HPDE6-E6E7 (cell line): ENCODE measurements around the gene ANKRD40CL.
"Not testable (repeated sequence)": the region's sequence is repeated elsewhere in the genome, so short reads cannot be mapped to it uniquely, and the experiment has no call there.

Source experiments
- DNase-seq: peaks from one replicate; pipeline ENCODE4 v3.0.0; 2011; ENCODE audit warnings: missing footprints; ENCODE audit errors: extremely low spot score

The ANKRD40CL gene, protein sequence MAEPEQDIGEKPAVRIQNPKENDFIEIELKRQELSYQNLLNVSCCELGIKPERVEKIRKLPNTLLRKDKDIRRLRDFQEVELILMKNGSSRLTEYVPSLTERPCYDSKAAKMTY

GRCh38 chr17:50767446-50767845 lies at the start of gene ANKRD40CL:
TSS of gene ANKRD40CL (minus strand) at chr17:50767518. CDS start at chr17:50766913, 605 bp downstream.
- DNase-seq = no peak

DNA sequence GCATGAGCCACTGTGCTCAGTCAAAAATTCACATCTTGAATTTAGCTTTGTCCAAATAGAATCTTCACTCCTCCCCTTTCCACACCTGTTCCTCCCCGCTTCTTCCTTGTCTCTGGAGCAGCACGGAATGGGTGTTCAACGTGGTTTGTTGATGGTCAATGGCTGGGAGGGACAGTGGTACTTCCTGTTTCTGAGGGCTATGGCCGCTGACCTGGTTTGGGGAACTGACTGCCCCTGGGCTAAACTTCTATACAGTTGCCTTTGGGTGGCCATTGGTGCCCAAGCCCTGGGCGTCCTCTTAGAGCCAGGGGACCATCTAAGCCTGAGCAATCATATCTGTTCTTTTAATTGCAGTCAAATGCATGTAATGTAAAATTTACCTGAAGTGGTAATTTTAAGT lies 49.0 kb upstream of the ANKRD40CL start:
- no peak for DNase-seq

GRCh38 chr17:50815400-50815799 lies 48.1 kb upstream of the ANKRD40CL start:
- DNase-seq = no peak

DNA sequence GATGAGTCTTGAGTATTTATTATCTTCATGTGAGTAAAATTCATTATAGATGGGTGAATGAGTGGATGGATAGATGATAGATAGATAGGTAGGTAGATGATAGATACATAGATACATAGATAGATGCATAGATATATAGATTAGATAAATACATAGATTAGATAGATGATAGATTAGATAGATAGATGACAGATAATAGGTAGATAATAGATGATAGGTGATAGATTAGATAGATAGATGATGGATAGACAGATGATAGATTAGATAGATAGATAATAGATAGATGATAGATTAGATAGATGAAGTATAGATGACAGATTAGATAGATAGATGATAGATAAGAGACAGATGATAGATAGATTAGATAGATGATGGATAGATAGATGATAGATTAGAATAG lies 46.3 kb upstream of the ANKRD40CL start:
- DNase-seq = no peak

DNA sequence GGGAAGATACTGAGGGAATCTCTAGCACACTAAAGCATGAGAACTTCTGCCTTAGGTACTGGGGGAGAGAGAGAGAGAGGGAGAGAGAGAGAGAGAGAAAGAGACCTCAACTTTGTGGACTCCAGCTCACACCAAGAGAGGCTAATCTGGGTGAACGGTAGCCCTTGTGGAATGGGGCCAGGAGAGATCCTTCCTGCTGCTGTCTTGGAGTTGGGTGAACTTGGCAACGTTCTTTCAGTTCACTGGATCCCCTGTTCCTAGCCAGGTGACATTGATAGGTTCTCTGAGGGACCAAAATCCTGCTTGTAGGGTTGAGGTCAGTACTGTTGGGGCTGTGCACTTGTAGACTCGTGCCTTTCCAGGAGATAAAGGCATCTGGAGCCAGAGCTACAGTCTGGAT lies 41.6 kb upstream of the ANKRD40CL start:
- DNase-seq = no peak

GRCh38 chr17:50808413-50808812 lies 41.1 kb upstream of the ANKRD40CL start:
- no peak for DNase-seq

DNA sequence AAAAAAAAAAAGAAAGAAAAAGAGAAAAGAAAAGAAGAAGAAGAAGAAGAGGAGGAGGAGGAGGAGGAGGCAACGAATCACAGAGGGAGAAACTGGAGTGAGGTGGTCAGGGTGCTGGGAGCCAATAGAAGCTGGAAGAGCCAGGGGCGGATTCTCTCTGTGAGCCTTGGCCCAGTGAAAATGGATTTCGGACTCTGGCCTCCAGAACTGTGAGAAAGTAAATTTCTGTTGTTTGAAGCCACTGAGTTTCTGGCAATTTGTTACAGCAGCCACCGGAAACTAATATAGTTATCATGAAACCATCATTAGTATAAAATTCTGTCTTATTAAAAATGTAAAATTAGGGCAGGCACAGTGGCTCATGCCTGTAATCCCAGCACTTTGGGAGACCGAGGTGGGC lies 40.4 kb upstream of the ANKRD40CL start:
- DNase-seq = no peak

- no peak for DNase-seq
Observed at GRCh38 chr17:50807009-50807408, 39.7 kb upstream of the ANKRD40CL start.

GRCh38 chr17:50806141-50806643 lies 38.9 kb upstream of the ANKRD40CL start:
- DNase-seq = no peak

- no peak for DNase-seq
Observed at GRCh38 chr17:50805486-50805885, 38.2 kb upstream of the ANKRD40CL start.

DNA sequence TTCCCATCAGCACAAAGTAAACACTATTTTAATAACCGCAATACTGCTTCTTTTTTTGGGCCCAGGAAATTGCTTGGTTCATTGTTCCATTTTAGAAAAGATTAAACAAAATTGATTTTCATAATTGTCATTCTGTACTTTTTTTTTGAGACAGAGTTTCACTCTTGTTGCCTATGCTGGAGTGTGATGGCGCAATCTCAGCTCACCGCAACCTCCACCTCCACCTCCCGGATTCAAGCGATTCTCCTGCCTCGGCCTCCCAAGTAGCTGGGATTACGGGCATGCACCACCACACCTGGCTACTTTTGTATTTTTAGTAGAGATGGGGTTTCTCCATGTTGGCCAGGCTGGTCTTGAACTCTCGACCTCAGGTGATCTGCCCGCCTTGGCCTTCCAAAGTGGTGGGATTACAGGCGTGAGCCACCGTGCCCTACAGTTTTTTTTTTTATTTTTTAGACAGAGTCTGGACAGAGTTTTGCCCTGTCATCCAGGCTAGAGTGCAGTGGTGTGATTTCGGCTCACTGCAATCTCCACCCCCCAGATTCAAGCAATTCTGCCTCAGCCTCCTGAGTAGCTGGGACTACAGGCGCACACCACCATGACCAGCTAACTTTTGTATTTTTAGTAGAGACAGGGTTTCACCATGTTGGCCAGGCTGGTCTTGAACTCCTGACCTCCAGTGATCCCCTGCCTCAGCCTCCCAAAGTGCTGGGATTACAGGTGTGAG lies 37.6 kb upstream of the ANKRD40CL start:
- DNase-seq = not testable (repeated sequence)

GRCh38 chr17:50803676-50804075 lies 36.4 kb upstream of the ANKRD40CL start:
- DNase-seq = no peak

DNA sequence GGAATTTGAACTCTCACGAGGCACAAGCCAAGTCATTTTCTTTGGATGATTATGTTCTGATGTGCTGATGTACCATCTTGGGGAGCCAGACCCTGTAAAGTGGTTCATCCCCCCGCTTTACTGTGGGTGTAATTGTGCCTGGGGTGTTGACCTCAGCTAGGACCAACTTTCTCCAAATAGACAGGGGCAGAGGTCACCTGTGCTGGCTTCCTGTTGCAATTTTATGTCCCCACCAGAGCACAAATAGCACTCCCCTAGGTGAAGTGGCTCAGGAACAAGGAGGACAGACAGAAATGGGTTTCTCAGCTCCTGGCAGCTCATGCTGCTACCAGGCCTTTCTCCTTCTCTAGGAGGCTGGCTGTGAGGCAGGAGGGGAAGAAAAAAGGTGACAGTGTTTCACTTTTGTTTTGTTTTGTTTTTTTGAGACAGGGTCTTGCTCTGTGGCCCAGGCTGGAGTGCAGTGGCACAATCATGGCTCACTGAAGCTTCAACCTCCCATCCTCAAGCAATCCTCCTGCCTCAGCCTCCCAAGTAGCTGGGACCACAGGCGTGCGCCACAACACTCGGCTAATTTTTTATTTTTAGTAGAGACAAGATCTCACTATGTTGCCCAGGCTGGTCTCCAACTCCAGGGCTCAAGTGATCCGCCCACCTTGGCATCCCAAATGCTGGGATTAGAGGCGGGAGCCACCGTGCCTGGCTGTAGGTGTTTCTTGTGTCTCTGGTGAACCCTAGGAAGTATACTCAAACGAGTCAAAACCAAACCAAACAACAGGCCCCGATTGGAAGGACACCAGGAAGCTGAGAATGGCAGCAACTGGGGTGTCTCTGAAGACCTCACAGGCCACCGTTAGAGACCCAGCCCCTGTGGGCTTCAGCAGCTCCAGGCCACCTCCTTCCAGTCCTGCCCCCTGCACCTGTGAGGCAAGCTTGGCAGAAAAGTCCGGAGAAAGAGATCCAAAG lies 35.6 kb upstream of the ANKRD40CL start:
- no peak for DNase-seq

DNA sequence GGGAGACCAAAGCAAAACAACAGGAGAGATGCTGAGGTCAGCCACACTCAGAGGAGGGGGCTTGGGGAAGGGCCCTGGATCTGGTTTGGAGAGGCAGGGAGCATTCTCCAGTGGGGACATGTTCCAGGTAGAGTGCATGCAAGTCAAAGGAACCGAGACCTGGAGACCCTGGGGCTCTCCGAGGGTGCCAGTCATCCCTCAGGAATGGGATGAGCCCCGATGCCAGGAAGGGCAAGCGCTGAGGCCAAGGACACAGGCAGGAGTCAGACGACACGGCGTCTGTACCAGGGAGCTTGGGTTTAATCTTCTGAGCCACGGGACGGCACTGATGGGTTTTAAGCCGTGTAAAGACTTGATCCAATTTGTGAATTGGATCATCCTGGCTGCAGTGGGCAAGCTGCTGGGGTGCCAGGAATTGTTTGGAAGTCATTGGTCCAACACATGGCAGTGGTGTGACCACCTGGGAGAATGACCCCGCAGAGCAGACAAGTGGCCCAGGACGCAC lies 32.9 kb upstream of the ANKRD40CL start:
- DNase-seq = no peak

DNA sequence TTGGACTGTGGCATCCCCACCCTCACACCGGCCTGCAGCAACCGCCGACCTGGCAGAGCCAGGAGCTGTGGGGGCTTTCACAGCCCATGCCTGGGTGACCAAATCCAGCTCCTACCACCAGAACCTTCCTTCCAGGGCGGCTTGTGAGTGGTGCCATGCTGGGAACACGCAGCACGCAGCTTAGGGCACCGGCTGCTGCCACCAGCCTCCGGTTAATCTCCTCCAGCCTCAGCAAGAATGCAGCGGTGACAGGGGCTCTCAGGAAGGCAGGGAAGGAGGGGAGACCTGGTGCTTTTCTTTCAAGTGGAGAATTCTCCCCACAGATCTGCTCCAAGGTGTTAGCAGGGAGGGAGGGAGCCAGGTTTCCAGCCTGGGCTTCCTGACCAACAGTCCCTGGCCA lies 32.3 kb upstream of the ANKRD40CL start:
- no peak for DNase-seq

DNA sequence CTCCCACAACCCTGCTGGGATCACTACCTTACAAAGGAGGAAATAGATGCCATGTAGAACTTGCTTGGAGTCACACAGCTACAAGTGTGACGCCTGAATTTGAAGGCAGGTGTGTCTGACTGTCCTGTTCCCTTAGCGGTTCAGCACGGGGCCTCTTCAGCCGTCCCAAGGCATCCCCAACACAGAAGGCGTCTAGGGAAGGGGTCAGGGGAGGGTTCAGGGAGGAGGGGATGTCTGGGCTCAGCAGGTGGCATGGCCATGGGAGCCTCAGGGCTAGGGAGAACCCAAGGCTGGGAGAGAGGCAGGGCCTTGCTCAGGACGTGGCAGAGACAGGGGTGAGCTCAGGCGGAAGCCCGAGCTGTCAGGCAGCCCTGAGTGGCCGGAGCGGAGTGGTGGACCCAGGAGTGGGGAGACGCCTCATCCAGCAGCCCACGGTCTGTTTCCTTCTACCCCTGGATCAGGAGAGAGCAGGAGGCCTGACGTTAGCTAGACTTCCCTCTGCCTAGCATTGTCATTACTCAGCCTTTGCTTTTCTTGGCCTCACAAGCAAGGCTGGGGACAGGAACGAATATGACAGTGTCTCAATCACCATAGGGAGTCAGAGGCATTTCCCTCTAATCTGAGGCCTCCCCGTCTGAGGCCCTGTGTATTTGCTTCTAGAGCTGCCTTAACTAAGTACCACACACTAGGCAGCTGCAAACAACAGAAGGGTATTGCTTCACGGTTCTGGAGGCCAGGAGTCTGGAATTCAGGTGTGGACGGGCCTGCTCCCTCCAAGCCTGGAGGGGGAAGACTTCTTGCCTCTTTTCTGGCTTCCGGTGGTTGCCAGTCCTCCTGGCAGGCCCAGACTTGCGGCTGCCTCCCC lies 31.3 kb upstream of the ANKRD40CL start:
- DNase-seq = peak; percentile 85

DNA sequence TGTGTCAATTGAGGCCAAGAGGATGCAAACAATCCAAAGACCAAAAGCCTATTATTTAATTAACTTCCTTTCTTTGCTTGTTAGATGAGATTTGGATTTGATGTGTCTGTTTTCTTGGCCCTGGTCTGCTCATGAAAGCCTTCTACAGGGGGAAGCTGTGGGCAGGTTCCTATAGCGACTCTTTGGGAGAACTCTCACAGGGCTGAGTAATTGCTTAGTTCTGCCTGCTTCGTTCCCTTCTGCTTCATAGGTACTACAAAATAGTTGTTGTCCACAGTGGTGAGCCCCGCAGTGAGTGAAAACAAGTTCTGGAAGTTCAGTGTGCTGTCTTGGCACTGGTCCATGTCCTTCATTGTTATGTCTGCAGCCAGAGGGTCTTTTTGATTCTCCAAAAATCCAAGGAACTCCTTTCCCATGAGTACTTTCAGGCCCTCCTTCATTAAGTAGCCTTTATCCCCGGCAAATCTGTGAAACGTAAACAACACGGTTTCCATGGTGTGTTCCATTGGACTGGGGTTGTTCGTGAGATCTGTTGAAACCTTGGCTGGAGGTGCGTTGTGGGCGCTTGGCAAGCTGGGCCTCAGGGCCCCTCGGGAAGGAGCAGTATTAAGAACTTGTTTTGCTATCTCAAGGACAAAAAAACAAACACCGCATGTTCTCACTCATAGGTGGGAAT lies 30.0 kb upstream of the ANKRD40CL start:
- no peak for DNase-seq

DNA sequence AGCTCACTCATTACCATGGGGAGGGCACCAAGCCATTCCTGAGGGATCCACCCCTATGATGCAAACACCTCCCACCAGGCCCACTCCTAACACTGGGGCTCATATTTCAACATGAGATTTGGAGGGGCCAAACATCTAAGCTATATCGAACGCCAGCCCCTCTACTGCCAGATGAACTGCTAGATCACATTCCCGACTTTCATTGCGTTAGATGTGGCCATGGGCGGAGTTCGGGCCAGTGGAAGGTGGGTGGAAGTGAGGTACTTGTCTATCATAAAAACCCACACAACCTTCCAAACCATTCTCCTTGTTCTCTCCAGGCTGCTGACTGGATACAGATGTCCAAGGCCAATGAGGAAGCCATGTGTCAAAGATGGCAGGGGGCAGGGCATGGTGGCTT lies 27.0 kb upstream of the ANKRD40CL start:
- DNase-seq = no peak

- DNase-seq = no peak
Observed at GRCh38 chr17:50793007-50793406, 25.7 kb upstream of the ANKRD40CL start.

DNA sequence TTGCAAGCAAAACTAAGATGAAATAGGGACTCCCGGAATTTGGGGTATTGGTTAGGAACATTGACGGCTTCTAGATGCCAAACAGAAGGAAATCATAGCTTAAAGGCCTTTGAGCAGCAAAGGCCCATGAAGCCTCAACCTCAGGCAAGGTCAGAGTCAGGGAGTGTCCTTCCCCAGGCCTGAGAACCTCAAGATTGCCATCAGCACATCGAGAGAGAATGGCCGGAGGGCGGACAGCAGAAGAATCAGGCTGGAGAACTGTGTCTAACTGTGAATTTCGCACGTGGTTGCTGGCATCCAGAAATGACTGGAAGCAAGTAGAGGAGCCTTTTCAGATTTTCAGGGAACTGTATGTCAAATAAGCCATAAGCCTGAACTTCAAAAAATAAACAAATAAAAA lies 24.8 kb upstream of the ANKRD40CL start:
- no peak for DNase-seq

DNA sequence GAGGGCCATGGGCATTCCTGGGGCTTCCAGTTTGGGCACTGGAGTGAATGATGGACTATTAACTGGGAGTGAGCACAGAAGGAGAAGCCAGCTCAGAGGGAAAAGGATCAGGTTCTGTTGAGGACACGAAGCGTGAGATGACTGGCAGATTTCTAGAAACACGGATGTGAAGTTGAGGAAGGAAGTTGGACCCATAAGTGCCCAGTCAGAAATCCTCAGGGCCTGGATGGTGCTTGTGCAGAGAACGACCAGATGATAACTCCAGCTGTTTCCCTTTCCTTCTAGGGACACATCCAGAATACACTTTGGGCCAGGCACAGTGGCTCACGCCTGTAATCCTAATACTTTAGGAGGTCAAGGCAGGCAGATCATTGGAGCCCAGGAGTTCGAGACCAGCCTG lies 23.3 kb upstream of the ANKRD40CL start:
- no peak for DNase-seq
